GM10847 (cell line): ENCODE results near the gene AAGAB.

Experiments
- POLR2A ChIP-seq: IDR thresholded peaks from 2 replicates; pipeline ENCODE4 v1.6.1; 2011; ENCODE audit not compliant: insufficient read length; ENCODE audit errors: extremely low read depth

The AAGAB gene

GRCh38 chr15:67173786-67174185 lies 80.7 kb downstream of the AAGAB start:
- TF ChIP-seq POLR2A, result no peak

DNA sequence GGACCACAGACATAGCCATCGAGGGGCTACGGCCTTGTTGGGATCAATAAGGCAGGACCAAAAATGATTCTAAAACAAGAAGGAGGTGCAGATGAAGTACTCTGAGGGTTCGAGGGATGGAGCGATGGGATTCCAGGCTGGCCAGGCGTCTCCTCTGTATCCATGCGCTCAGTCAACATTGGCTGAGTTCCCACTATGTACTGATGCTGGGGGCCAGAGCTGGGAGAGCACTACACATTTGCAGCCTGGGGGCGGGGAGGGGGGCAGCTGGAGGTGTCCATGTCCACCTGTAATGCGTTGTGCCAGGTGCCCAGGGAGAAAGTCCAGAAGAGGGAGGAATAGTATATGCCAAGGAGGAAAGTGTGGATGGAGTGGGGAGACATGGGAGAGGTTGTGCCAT lies 81.5 kb downstream of the AAGAB start:
- TF ChIP-seq POLR2A, result no peak

DNA sequence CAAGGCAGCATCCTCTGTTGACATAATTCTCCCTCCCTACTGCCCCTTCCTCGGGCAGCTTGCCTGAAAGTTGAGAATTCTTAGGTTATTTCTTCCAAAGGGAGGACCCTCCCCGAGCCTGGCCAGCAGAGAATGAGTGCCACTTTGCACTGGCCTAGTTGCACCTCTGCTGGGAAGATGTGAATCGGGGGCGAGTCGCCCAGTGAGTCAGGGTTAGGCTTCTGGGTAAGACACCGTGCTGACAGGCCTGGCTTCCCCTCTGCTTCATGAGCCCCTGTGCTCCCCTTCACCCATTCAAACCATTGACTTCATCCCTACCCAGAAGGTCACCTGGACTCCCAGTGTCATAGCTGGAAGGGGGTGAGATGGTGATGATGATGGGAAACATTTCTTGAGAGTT lies 82.3 kb downstream of the AAGAB start:
- no peak for TF ChIP-seq POLR2A

- TF ChIP-seq POLR2A, result no peak
Measured at GRCh38 chr15:67171471-67171870, 83.0 kb downstream of the AAGAB start.

DNA sequence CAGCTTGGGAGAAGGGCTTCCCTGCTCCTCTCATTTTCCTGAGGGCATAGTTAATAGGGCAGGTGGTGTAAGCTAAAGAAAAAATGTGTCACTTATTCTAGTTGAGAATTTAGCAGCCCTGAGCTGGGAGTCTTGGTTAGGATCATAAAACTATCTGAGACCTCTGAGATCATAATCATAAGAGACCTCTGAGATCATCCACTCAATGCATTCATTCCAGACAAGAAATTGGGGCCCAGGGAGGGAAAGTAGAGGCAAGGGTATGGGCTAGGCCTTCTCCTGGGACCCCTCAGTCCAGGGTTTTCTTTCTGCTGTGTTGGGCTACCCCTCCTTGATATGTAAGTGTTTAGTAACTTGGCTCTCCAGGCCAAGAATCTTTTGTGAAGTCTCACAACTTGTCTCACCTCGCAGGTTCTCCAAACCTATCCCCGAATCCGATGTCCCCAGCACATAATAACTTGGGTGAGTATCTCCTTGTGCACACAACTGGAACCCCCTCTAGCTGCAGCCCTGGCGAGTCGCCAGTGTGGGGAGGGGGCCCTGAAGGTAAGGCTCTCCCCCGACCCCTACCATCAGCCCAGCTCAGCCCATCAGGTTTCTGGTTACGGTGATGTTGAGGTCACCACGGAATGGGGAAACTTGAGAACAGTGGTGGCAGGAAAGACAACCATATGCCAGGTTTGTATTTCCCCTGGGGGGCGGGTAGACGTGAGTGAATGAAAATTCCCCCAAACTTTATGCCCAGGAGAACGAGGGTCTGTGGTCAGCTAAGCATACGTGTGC lies 84.1 kb downstream of the AAGAB start:
- TF ChIP-seq POLR2A, result no peak

DNA sequence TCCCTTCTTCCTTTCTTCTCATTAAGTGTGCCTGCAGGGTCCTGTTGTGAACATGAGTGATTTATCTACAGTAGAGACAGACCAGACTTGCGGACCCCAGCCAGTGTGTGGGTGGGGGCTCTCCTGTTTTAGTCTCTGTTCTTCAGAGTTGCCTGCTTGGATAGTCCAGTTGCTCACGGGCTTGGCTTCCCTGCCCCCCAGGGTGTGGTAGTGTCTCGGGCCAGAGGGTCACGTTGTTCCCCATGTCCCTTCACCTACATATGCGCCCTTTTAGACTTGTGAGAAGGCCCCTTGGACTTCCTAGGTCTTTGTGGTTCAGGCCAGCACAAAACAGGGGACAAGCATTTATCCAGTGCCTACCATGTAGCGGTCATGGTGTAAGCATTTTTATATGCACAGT lies 85.8 kb downstream of the AAGAB start:
- no peak for TF ChIP-seq POLR2A

GRCh38 chr15:67167091-67167490 lies 87.4 kb downstream of the AAGAB start:
- no peak for TF ChIP-seq POLR2A

DNA sequence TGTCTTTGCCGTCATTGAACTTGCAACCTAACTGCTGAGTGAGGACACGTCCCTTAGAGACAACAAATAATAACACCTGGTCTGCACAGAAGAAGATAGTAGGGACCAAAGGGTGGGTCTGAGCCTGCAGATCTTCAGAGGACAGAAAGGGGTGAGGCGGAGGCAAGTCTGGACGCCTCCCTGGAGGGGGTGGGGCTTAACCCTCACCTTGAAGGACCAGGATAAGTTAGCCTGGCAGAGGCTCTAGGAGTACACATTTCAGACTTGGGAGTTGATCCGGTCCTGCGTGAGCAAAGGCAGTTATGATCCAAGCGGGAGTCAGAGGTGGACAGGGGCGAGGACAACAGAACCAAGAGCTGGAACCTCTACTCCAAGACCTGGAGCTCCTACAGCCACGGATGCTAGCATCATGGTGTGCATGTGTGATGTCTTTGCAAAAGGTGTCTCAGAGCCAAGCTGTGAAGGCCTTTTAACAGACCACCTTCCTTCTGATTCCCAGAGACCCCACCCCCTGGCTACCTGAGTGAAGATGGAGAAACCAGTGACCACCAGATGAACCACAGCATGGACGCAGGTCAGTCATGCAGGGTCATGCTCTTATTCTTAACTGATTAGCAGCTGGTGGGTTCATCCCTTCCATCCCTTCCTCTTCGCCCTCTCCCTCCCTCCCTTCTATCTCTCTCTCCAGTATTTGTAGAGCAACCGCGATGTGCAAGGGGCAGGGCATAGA lies 88.0 kb downstream of the AAGAB start:
- no peak for TF ChIP-seq POLR2A

- TF ChIP-seq POLR2A, result no peak
Measured at GRCh38 chr15:67165254-67166253, 88.9 kb downstream of the AAGAB start.

DNA sequence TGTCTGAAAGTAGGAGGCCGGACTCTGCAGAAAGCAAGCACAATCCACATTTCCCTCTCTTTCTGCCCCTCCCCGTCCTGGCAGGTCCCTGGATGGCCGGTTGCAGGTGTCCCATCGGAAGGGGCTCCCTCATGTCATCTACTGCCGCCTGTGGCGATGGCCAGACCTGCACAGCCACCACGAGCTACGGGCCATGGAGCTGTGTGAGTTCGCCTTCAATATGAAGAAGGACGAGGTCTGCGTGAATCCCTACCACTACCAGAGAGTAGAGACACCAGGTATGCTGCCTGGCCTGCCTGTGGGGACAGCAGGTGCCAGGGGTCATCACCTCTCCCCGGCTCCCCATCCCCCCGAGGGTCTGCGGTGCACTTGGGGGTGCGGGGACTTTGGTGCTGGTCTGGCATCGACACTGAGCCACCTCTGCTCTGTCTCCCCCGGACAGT lies 89.6 kb downstream of the AAGAB start:
- TF ChIP-seq POLR2A, result no peak

- TF ChIP-seq POLR2A, result no peak
Measured at GRCh38 chr15:67164401-67164791, 90.1 kb downstream of the AAGAB start.

DNA sequence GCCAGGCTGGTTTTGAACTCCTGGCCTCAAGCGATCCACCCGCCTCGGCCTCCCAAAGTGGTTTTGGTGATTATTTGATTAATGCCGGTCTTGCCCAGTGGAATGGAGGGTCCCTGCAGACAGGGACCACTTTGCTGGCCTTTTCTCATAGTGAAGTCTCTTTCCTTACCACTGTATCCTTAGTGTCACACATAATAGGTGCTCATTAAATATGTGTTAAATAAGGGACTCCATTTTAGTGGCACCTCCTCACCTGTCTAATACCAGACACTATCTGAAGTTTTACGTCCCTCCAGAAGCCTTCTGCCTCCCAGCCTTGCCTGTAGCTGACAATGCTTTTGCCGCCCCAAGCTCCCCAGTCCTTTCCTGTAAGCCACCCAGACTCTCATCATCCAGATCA lies 91.3 kb downstream of the AAGAB start:
- no peak for TF ChIP-seq POLR2A

DNA sequence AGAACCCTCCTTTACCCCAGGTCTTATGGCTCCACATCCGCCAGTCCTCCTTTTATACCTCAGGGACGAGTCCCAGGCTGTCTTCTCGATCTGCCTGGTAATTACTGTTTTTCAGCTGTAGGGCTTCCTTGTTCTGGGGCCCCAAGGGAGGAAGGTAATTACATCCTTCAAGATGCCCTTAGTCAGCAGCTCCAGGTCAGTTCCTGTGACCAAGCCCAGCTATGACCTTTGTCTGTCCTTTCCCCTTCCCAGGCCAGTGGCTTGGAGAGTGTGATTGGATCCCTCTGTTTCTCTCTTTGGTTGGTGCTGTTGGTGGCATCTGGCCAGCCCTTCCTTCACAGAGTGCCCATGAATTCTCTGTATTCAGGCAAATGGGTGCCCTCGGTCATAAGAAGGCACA lies 92.6 kb downstream of the AAGAB start:
- TF ChIP-seq POLR2A, result no peak

DNA sequence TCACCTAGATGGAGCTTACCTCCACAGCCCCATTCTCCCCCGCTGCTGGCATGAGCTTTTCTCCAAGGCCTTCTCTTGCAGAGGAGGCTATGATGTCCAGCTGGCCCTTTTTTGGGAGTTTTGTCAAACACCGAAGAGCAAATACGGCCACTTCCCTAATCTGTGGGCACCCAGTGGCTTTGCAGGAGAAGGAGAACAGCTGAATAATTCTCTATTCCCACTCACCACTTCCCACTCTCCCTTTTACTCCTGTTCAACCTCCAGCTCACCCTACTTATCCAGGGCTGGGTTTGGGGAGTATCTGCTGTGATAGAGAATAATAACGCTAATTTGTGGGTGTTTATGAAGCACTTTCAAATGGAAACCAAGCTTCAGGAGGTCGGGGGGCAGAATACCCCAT lies 93.0 kb downstream of the AAGAB start:
- TF ChIP-seq POLR2A, result no peak

- no peak for TF ChIP-seq POLR2A
Measured at GRCh38 chr15:67158367-67158766, 96.1 kb downstream of the AAGAB start.
